Measurements from ENCODE around the gene GFOD2.

GFOD2 gene

DNA sequence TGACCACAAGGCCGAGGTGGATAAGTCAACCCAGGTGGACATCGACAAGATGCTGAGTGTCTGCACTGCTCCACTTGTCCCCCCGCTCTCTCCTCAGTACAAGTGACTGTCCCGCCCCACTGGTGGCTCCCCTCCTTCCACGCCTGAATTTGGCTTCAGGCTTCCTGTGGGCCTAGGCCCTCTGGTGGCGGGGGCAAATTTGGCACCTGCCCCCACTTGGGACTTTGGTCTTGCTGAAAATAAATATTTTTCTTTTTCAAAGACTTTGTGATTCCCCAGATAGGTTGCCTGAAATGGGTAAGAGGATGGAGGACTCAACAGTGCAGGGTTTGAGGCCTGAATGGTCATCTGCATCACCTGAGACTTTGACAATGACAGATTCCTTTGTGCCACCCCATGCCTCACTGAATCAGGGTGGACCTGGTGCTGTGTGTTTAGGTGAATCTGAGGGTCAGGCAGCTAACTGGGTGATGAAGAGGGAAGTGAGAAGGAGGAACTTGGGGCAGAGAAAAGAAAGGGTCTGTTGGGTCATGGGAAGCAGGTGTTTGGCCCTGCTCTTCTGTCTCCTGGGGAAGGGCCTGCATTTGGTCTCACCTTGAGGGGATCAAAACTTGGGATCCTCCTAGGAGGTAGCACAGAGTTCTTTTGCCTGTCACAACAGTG is 50.5 kb downstream of the GFOD2 start:
- DNase-seq: no peak

GRCh38 chr16:67667817-67668494 is 51.2 kb downstream of the GFOD2 start:
- peak; percentile 91 for DNase-seq

GRCh38 chr16:67667453-67667816 is 51.7 kb downstream of the GFOD2 start:
- DNase-seq: no peak

- peak; percentile 78 for DNase-seq
Observed at GRCh38 chr16:67666559-67667452, 52.3 kb downstream of the GFOD2 start, which contains the start of the genes C16orf86 and ENKD1. C16orf86 (plus strand) TSS chr16:67666814; CDS start chr16:67666971, 157 bp downstream. ENKD1 (minus strand) TSS chr16:67666750; CDS start chr16:67666442, 308 bp downstream.

- peak; percentile 31 for DNase-seq
Observed at GRCh38 chr16:67666032-67666551, 53.0 kb downstream of the GFOD2 start.

- no peak for DNase-seq
Observed at GRCh38 chr16:67665598-67665997, 53.5 kb downstream of the GFOD2 start.

DNA sequence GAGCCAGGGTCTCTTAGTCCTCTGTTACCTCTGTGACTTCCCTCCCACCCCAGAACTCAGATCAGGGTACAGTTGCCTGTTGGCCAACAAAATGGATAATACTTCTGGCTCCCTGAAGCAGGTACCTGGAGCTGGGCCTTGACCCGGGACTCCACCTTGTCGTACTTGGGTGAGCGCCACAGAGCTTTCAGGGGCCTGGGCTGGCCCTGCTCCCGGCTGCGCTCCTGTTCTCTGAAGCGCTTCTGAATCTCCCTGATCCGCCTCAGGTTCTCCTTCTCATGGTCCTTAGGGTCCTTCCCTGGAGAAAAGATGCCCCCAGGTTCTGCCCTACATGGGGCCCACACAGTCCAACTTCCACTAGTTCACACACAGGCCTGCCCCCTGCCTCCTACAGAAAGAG is 54.2 kb downstream of the GFOD2 start:
- DNase-seq: no peak

DNA sequence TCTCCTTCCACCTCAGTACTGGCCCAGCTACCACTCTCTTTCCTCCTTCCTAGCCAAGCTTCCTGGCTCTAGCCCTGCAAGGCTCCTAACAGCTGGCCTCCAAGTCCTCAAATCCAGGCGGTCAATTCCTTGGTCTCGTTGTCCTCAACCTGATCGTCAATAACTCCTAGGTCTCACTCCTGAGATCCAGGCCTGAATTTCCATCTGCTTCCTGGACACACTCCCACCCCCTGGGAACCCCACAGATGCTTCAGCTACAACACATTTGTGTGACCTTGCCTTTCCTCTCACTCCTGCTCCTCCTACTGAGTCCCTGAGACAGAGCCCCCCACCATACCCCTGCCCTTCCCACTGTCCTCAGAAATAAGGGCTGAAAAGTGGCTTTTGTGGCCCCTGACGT is 54.9 kb downstream of the GFOD2 start:
- DNase-seq: no peak

- no peak for DNase-seq
Observed at GRCh38 chr16:67663877-67664222, 55.3 kb downstream of the GFOD2 start.

DNA sequence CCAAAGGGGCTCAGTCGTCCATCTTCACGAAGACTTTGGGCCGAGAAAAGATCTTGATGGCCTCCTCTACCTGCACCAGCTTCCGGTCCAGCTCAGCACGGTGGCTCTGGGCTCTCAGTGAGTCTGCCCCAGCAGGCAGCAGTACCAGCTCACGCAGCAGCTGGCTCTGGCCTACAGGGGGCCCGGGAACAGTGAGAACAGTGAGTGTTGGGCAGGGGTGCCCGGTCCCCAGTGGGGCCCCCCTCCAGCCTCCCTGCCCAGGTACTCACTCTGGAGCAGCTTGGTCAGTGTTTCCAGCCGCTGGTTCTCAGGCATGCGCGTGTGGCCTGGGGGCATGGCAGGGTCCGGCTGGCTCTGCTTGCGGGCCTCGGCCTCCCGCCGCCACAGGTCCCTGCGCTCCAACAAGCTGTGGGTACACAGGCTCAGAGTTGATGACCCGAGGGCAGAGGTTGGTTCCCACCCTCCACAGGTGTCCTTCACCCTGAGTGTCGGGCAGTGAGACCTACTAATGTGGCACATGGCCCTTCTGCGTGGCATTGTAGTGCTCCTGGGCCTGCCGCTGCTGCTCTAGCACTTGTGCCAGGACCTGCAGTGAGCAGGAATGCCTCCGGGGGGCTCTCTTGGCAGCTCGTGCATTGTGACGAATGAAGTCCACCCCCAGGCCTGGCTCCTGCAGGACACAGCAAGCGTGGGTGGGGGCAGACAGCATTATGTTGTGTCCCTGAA is 55.8 kb downstream of the GFOD2 start:
- DNase-seq: no peak

GRCh38 chr16:67662653-67663010 is 56.5 kb downstream of the GFOD2 start:
- DNase-seq: no peak

GRCh38 chr16:67661886-67662652 is 57.0 kb downstream of the GFOD2 start:
- DNase-seq: no peak

- no peak for DNase-seq
Observed at GRCh38 chr16:67661101-67661761, 57.9 kb downstream of the GFOD2 start.

- peak; percentile 98 for DNase-seq
Observed at GRCh38 chr16:67660564-67661028, 58.5 kb downstream of the GFOD2 start, which contains the start of gene PARD6A. PARD6A (plus strand) TSS chr16:67660960; CDS start chr16:67661039, 79 bp downstream.

GRCh38 chr16:67659675-67660563 is 59.2 kb downstream of the GFOD2 start, which contains the start of gene ACD:
ACD (minus strand) TSS chr16:67660260; CDS start chr16:67660220, 40 bp downstream.
- peak; percentile 87 for DNase-seq

DNA sequence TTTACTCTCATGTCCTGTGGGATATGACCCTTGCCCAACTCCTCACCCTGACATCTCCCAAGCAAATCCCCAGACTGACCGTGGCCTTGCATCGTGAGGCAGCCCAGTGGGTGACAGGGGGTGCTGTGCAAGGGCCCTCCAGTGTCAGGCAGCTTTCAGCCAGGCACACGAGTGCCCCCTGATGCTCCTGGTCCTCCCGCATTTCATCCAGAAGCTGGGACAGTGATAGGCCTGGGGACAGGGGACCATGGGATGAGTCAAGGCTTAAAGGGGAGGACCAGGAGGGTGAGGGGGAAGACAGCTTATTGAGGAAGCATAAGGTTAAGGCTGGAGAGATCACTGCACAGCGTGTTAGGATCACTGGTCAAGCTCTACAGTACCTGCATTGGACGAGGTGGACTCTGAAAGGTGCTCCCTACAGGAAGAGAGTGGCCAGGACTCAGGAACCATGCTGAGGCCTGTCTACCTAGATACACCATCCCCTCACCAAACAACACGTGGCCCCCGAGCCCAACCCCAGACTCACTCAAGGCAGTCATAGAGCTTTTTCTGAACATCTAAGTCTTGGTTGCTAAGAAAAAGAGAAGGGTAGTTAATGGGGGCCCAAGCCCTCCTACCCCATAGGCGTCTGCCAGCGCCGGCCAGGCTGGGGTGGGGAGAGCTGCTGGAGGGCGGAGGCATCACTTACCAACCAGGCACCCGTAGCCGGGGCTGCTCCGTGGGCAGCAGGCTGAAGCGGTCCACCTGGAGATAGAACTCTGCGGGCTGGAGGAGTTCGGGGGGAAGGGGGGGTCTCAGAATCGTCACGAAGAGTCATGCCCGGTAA is 60.1 kb downstream of the GFOD2 start:
- DNase-seq: no peak

DNA sequence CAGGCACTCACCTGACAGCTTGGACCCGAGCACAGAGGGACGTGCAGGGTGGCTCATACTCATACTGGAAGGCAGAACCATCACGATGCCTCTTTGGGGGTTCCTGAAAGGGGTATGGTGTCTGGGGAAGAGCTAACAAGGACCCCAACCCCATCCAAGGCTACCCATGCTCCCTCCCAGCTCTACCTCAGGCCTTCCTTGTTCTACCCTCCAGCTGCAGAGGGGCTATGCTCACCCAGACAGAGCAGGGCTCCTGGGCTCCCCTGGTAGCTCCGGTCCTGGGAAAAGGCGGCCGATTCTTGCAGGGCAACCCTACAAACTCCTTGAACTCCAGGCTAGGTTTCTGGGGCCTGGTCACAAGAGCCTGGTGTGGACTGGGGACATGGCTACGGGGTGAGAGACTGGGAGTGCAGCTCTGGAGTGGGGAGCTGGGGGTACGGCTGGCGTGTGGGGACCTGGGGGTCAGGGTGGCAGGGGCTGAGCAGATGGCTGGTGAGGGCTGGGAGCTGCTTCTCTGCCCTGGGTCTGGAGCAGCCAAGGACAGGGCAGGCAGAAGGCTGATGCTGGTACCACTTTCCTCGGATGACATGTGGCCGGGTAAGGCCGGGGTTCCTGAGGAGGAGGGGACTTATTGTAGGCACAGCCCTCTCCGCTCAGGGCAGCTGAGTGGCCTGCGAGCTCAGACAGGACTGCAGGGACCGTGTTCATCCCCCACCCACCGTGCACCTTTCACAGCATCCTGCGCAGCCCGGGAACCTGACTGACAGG is 61.2 kb downstream of the GFOD2 start:
- DNase-seq: no peak

DNA sequence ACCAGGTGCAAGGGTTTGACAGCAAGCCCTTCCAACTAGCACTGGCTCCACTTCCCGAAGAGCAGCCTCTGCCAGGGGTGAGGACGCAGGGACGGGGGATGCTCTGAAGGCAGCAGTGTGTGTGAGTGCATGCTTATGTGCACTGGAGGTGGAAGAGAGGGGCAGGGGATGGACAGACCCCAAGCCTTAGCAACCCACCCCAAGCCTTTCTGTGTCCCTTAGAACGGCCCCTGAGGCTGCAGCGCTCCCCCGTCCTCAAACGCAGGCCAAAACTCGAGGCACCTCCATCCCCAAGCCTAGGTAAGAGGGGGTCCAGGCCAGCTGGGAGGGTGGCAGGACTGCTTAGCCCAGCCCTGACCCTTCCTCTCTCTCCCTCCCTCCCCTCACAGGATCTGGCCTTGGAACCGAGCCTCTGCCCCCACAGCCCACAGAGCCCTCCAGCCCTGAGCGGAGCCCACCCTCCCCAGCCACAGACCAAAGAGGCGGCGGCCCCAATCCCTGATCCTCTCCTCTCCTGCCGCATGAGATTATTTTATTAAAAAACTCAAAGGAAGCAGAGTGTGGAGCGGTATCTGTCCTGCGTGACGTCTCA is 62.0 kb downstream of the GFOD2 start:
- DNase-seq: no peak

Measured in NCI-H1092 (cell line).